HepG2 (cell line): Measurements from ENCODE around the gene MYH7. TPM values are rescaled to one million over a fixed set of nuclear protein-coding genes. Genes with fewer than 3 reads are reported as not detected.

ENCODE experiments used
- AKAP8 ChIP-seq: sonication (generic); formaldehyde crosslinking; IDR thresholded peaks from 2 replicates; pipeline ENCODE4 v1.5.1; 2020; ENCODE audit warnings: mild to moderate bottlenecking, missing genetic modification reagents
- BRCA1 ChIP-seq: sonication (generic); formaldehyde crosslinking; IDR thresholded peaks from 2 replicates; pipeline ENCODE4 v1.4.0; 2020; ENCODE audit warnings: missing genetic modification reagents
- HDAC6 ChIP-seq: fragments of 200-600 bp; sonication (generic); IDR thresholded peaks from 2 replicates; pipeline ENCODE4 v1.7.0; 2017; ENCODE audit warnings: mild to moderate bottlenecking, antibody characterized with exemption, low read length, low read depth
- MAF1 ChIP-seq: sonication (generic); formaldehyde crosslinking; IDR thresholded peaks from 2 replicates; pipeline ENCODE4 v1.5.0; 2020; ENCODE audit warnings: missing genetic modification reagents, borderline replicate concordance
- MBD4 ChIP-seq: IDR thresholded peaks from 2 replicates; pipeline ENCODE4 v1.6.1; 2012; ENCODE audit warnings: low read length, inconsistent platforms, borderline replicate concordance
- MED1 ChIP-seq: sonication (generic); formaldehyde crosslinking; IDR thresholded peaks from 2 replicates; pipeline ENCODE4 v1.4.0; 2020; ENCODE audit warnings: missing genetic modification reagents
- NFATC3 ChIP-seq: sonication (generic); formaldehyde crosslinking; IDR thresholded peaks from 2 replicates; pipeline ENCODE4 v1.5.1; 2020; ENCODE audit warnings: mild to moderate bottlenecking, missing genetic modification reagents
- RBM22 ChIP-seq: fragments of 200-400 bp; formaldehyde crosslinking; optimal IDR thresholded peaks from 2 replicates; pipeline ENCODE3; 2017; ENCODE audit warnings: mild to moderate bottlenecking, low read length, moderate library complexity
- REPIN1 ChIP-seq: sonication (generic); formaldehyde crosslinking; IDR thresholded peaks from 2 replicates; pipeline ENCODE4 v1.8.0; 2022; ENCODE audit warnings: missing genetic modification reagents, low read depth, mild to moderate bottlenecking, borderline replicate concordance
- RXRA ChIP-seq: sonication (generic); formaldehyde crosslinking; IDR thresholded peaks from 2 replicates; pipeline ENCODE4 v1.5.1; 2020; ENCODE audit warnings: missing genetic modification reagents
- SMAD3 ChIP-seq: sonication (generic); formaldehyde crosslinking; IDR thresholded peaks from 2 replicates; pipeline ENCODE4 v1.4.0; 2020; ENCODE audit warnings: missing genetic modification reagents
- SYNCRIP ChIP-seq: fragments of 200-400 bp; formaldehyde crosslinking; IDR thresholded peaks from 2 replicates; pipeline ENCODE4 v1.6.1; 2018; ENCODE audit warnings: mild to moderate bottlenecking, low read depth, low read length; ENCODE audit not compliant: insufficient read depth
- ZNF205 ChIP-seq: IDR thresholded peaks from 2 replicates; pipeline ENCODE4 v1.6.1; 2018; ENCODE audit warnings: missing biosample characterization, missing genetic modification reagents
- ZNF484 ChIP-seq: sonication (generic); formaldehyde crosslinking; IDR thresholded peaks from 2 replicates; pipeline ENCODE4 v1.5.1; 2020; ENCODE audit warnings: mild to moderate bottlenecking, low read depth, missing genetic modification reagents, borderline replicate concordance
- ZNF720 ChIP-seq: sonication (generic); formaldehyde crosslinking; IDR thresholded peaks from 2 replicates; pipeline ENCODE4 v1.4.0; 2020; ENCODE audit warnings: missing genetic modification reagents
- ZNF737 ChIP-seq: sonication (generic); formaldehyde crosslinking; IDR thresholded peaks from 2 replicates; pipeline ENCODE4 v1.5.0; 2020; ENCODE audit warnings: missing genetic modification reagents, mild to moderate bottlenecking, borderline replicate concordance
- ZNF878 ChIP-seq: sonication (generic); formaldehyde crosslinking; IDR thresholded peaks from 2 replicates; pipeline ENCODE4 v1.8.1; 2023; ENCODE audit warnings: mild to moderate bottlenecking, missing genetic modification reagents, moderate library complexity
- polyA plus RNA-seq, 8 experiments: library from polyadenylated mRNA; depleted of rRNA in 3 of 8; stranded (reverse) in 7 of 8; unstranded in 1 of 8; fragments of >200 nt; fragmentation: Illumina TruSeq in 4 of 8; extraction: Trizol in 4 of 8; gene quantifications; 2 replicates each; pipeline versions ENCODE4 v1.2.1 to v1.2.3, GENCODE V29; 2011 to 2016; ENCODE audit warnings: low read depth in 4 of 8, missing spikeins in 1 of 8, mixed read lengths in 1 of 8; ENCODE audit not compliant: insufficient read depth in 1 of 8
- total RNA-seq, 5 experiments: library from RNA; depleted of rRNA; stranded (reverse); fragments of >200 nt; fragmentation: Illumina TruSeq; extraction: Trizol; gene quantifications; 2 replicates each; pipeline ENCODE4 v1.2.3, GENCODE V29; 2016; ENCODE audit warnings: low read depth in 1 of 5
- TF ChIP-seq, protein P1 (sequence below): IDR thresholded peaks from 2 replicates; pipeline ENCODE4 v1.6.1; 2018; ENCODE audit warnings: missing genetic modification reagents
- TF ChIP-seq, protein P2 (sequence below): sonication (generic); formaldehyde crosslinking; IDR thresholded peaks from 2 replicates; pipeline ENCODE4 v1.9.0; 2021; ENCODE audit warnings: missing genetic modification reagents, borderline replicate concordance
- TF ChIP-seq, protein P3 (sequence below): sonication (generic); formaldehyde crosslinking; IDR thresholded peaks from 2 replicates; pipeline ENCODE4 v1.5.1; 2020; ENCODE audit warnings: mild to moderate bottlenecking, missing genetic modification reagents, moderate library complexity
- TF ChIP-seq, protein P4 (sequence below): sonication (generic); formaldehyde crosslinking; IDR thresholded peaks from 2 replicates; pipeline ENCODE4 v1.4.0; 2020; ENCODE audit warnings: missing genetic modification reagents, borderline replicate concordance

Gene MYH7
- total and polyA plus RNA-seq, 2 of the 13 experiments (the other 11 are each of a cell fraction or from before 2014, with no cell fraction given), result 0.04 TPM; not detected in 1

DNA sequence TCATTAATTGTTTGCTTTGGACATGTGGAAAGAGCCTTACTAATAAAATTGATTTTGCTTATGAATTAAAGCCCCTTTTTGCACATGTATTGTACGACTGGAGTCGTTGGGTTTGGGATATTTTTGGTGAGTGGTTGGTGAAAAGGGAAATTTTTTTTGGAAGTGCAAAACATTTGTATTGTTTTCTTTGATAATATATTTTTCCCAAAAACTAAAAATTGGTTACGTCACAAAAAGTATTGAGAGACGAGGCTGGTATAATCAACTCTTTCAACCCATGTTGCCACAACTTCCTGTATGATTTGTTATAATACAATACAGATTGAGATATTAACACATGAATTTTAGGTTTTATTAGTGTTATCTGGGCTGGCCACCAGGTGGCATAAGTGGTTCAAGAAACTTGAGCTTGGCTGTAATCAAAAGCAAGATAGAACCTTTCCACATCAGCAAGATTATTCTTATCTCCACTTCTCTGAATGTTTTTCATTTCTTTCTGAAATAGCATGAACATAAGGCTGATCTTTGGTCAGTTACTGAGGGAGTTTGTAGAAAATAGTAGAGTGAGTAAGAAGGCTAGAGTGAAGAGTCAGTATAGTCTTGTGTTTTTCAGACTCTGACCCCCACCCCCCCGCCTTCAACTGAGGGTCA, 42.8 kb upstream of the MYH7 start (continued):
- TF ChIP-seq RXRA, result no peak
- TF ChIP-seq MED1 (CRISPR knock-in tag), result no peak
- TF ChIP-seq HDAC6, result no peak
- TF ChIP-seq BRCA1 (CRISPR knock-in tag), result no peak
- TF ChIP-seq, protein P1, sequence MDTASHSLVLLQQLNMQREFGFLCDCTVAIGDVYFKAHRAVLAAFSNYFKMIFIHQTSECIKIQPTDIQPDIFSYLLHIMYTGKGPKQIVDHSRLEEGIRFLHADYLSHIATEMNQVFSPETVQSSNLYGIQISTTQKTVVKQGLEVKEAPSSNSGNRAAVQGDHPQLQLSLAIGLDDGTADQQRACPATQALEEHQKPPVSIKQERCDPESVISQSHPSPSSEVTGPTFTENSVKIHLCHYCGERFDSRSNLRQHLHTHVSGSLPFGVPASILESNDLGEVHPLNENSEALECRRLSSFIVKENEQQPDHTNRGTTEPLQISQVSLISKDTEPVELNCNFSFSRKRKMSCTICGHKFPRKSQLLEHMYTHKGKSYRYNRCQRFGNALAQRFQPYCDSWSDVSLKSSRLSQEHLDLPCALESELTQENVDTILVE, result peak; percentile 52; the same call in 1 of the 2 replicates
- TF ChIP-seq ZNF878, result no peak
- TF ChIP-seq REPIN1 (CRISPR knock-in tag), result no peak
- no peak for TF ChIP-seq AKAP8 (CRISPR knock-in tag)
- TF ChIP-seq SMAD3 (CRISPR knock-in tag), result peak; percentile 57; the same call in 1 of the 2 replicates
- TF ChIP-seq, protein P2, sequence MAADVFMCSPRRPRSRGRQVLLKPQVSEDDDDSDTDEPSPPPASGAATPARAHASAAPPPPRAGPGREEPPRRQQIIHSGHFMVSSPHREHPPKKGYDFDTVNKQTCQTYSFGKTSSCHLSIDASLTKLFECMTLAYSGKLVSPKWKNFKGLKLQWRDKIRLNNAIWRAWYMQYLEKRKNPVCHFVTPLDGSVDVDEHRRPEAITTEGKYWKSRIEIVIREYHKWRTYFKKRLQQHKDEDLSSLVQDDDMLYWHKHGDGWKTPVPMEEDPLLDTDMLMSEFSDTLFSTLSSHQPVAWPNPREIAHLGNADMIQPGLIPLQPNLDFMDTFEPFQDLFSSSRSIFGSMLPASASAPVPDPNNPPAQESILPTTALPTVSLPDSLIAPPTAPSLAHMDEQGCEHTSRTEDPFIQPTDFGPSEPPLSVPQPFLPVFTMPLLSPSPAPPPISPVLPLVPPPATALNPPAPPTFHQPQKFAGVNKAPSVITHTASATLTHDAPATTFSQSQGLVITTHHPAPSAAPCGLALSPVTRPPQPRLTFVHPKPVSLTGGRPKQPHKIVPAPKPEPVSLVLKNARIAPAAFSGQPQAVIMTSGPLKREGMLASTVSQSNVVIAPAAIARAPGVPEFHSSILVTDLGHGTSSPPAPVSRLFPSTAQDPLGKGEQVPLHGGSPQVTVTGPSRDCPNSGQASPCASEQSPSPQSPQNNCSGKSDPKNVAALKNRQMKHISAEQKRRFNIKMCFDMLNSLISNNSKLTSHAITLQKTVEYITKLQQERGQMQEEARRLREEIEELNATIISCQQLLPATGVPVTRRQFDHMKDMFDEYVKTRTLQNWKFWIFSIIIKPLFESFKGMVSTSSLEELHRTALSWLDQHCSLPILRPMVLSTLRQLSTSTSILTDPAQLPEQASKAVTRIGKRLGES (CRISPR knock-in tag), result no peak
- TF ChIP-seq, protein P3, sequence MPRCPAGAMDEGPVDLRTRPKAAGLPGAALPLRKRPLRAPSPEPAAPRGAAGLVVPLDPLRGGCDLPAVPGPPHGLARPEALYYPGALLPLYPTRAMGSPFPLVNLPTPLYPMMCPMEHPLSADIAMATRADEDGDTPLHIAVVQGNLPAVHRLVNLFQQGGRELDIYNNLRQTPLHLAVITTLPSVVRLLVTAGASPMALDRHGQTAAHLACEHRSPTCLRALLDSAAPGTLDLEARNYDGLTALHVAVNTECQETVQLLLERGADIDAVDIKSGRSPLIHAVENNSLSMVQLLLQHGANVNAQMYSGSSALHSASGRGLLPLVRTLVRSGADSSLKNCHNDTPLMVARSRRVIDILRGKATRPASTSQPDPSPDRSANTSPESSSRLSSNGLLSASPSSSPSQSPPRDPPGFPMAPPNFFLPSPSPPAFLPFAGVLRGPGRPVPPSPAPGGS, result no peak
- TF ChIP-seq ZNF484 (CRISPR knock-in tag), result no peak
- TF ChIP-seq ZNF720 (CRISPR knock-in tag), result no peak
- TF ChIP-seq SYNCRIP, result no peak
- peak; percentile 45; the same call in 1 of the 2 replicates for TF ChIP-seq ZNF205 (CRISPR knock-in tag)
- no peak for TF ChIP-seq ZNF737 (CRISPR knock-in tag)
- TF ChIP-seq MAF1, result no peak
- TF ChIP-seq MBD4, result no peak
- TF ChIP-seq, protein P4, sequence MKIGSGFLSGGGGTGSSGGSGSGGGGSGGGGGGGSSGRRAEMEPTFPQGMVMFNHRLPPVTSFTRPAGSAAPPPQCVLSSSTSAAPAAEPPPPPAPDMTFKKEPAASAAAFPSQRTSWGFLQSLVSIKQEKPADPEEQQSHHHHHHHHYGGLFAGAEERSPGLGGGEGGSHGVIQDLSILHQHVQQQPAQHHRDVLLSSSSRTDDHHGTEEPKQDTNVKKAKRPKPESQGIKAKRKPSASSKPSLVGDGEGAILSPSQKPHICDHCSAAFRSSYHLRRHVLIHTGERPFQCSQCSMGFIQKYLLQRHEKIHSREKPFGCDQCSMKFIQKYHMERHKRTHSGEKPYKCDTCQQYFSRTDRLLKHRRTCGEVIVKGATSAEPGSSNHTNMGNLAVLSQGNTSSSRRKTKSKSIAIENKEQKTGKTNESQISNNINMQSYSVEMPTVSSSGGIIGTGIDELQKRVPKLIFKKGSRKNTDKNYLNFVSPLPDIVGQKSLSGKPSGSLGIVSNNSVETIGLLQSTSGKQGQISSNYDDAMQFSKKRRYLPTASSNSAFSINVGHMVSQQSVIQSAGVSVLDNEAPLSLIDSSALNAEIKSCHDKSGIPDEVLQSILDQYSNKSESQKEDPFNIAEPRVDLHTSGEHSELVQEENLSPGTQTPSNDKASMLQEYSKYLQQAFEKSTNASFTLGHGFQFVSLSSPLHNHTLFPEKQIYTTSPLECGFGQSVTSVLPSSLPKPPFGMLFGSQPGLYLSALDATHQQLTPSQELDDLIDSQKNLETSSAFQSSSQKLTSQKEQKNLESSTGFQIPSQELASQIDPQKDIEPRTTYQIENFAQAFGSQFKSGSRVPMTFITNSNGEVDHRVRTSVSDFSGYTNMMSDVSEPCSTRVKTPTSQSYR, result no peak
- no peak for TF ChIP-seq NFATC3 (CRISPR knock-in tag)
- TF ChIP-seq RBM22, result no peak
